ENCODE results near the gene GPR61.

GPR61 gene

GRCh38 chr1:109586055-109586454 lies 46.4 kb downstream of the GPR61 start:
- no peak for TF ChIP-seq CTCF (IDR thresholded peaks at IDR 0.05; ENCODE audit: insufficient read depth, missing control alignments)
- DNase-seq (ENCODE audit: insufficient read length, low spot score): no peak
- no peak for FAIRE-seq

GRCh38 chr1:109589177-109589576 lies 49.5 kb downstream of the GPR61 start:
- FAIRE-seq: no peak
- no peak for DNase-seq (ENCODE audit: insufficient read length, low spot score)
- no peak for TF ChIP-seq CTCF (IDR thresholded peaks at IDR 0.05; ENCODE audit: insufficient read depth, missing control alignments)

- no peak for FAIRE-seq
Observed at GRCh38 chr1:109589679-109590078, 50.0 kb downstream of the GPR61 start.

GRCh38 chr1:109592916-109593315 lies 53.2 kb downstream of the GPR61 start:
- no peak for TF ChIP-seq CTCF (IDR thresholded peaks at IDR 0.05; ENCODE audit: insufficient read depth, missing control alignments)
- FAIRE-seq (no peak), DNase-seq (ENCODE audit: insufficient read length, low spot score) (no peak)

More at GRCh38 chr1:109589679-109590078, 50.0 kb downstream of the GPR61 start:
- no peak for DNase-seq (ENCODE audit: insufficient read length, low spot score)
- TF ChIP-seq CTCF (IDR thresholded peaks at IDR 0.05; ENCODE audit: insufficient read depth, missing control alignments): no peak

- no peak for TF ChIP-seq CTCF (IDR thresholded peaks at IDR 0.05; ENCODE audit: insufficient read depth, missing control alignments)
- no peak for DNase-seq (ENCODE audit: insufficient read length, low spot score)
- no peak for FAIRE-seq
Observed at GRCh38 chr1:109595531-109595930, 55.9 kb downstream of the GPR61 start.
